HG02973 (cell line): ENCODE measurements around the gene GTF3C5.
"Not testable (repeated sequence)": the region's sequence is repeated elsewhere in the genome, so short reads cannot be mapped to it uniquely, and the experiment has no call there.

Experiments
- ATAC-seq: cut with Tn5 transposase; IDR thresholded peaks from one replicate; pipeline ENCODE4 v1.9.1; 2021; ENCODE audit warnings: moderate library complexity; ENCODE audit not compliant: unreplicated experiment

GTF3C5 gene, protein sequence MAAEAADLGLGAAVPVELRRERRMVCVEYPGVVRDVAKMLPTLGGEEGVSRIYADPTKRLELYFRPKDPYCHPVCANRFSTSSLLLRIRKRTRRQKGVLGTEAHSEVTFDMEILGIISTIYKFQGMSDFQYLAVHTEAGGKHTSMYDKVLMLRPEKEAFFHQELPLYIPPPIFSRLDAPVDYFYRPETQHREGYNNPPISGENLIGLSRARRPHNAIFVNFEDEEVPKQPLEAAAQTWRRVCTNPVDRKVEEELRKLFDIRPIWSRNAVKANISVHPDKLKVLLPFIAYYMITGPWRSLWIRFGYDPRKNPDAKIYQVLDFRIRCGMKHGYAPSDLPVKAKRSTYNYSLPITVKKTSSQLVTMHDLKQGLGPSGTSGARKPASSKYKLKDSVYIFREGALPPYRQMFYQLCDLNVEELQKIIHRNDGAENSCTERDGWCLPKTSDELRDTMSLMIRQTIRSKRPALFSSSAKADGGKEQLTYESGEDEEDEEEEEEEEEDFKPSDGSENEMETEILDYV

DNA sequence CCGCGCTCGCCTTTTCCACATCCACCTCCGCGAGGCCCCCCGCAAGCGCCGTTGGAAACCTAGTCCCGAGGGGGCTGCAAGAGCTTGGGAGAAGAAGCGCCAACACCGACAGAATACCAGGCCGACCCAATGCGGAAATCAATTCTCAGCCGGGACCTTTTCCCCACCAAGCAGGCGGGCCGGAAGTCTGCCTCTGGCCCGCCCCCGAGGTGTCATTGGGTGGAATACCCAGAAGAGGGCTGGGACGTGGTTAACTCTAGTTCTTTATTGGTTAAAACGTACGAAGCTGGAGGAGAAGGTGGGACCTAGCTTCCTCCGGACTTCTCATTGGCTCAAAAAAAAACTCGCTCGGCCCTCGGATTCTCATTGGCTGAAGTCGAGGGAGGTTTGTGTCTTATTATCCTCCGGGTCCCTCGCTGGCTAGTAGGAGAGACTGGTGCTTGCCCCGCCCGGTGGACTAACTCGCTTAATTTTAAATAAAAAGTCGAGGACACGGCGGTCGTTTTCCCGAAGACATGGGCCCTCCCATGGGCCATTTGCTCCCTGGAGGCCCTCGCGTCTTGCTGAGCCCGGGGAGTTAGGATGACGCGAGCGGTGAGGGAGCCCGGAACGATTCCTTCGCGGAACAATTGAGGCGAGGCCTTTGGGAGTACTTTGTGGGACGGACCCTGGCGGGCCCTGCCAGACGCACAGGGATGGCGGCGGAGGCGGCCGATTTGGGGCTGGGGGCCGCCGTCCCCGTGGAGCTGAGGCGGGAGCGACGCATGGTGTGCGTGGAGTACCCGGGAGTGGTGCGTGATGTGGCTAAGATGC, at the start of gene GTF3C5:
TSS of gene GTF3C5 (plus strand) at position 681 of the 813 bp plus-strand sequence. CDS start at position 696, 15 bp downstream.
- ATAC-seq = peak; percentile 91

DNA sequence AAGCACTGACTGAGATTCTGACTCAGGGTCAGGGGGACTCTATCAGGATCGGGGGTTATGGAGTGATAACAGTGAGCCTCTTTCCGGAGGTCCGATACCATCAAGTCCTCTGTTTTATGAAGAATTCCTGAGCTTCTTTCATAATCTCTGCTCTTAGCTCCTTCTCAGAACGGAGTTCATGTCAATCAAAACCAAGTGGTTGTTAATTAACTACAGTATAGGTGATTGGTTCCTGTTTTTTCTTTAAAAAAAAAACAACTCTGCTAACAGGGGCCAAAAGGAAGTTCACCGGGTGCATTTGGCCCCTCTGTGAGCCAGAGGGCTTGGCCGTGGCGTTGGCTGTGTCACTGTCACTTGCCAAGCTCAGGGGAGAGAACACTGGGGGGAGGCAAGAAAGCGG, 48.3 kb upstream of the GTF3C5 start:
- ATAC-seq = no peak

DNA sequence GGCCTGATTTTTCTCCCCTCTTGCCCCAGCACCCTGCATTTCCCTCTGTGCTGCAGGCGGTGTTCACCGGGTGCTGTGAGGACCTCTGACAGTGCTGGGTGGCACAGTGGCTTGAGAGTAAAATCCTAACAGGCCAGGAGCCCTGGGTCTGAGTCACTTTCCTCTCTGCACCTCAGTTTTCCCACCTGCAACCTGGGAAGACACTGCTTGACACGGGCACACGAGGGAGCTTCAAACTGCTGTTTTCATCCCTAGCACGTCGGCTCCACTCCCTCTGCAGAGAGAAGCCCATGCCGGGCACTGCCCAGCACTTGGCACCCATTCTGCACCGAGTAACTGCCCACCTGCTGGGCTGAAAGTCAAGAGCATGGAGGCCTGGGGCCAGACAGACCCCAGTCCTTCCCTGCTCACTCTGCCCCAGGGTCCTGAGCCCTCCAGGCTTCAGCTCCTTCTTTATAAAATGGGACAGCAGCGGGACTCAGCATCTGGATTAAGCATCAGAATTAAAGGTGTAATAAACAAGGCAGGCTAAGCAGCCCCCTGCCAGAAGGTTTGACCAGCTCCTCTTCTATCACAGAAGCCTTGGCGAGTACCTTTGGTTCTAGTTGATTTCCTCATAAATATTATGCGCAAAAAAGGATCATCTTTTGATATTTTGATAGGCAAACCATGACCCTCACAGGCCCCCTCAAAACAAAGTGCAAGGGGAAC, 47.2 kb upstream of the GTF3C5 start:
- no peak for ATAC-seq

DNA sequence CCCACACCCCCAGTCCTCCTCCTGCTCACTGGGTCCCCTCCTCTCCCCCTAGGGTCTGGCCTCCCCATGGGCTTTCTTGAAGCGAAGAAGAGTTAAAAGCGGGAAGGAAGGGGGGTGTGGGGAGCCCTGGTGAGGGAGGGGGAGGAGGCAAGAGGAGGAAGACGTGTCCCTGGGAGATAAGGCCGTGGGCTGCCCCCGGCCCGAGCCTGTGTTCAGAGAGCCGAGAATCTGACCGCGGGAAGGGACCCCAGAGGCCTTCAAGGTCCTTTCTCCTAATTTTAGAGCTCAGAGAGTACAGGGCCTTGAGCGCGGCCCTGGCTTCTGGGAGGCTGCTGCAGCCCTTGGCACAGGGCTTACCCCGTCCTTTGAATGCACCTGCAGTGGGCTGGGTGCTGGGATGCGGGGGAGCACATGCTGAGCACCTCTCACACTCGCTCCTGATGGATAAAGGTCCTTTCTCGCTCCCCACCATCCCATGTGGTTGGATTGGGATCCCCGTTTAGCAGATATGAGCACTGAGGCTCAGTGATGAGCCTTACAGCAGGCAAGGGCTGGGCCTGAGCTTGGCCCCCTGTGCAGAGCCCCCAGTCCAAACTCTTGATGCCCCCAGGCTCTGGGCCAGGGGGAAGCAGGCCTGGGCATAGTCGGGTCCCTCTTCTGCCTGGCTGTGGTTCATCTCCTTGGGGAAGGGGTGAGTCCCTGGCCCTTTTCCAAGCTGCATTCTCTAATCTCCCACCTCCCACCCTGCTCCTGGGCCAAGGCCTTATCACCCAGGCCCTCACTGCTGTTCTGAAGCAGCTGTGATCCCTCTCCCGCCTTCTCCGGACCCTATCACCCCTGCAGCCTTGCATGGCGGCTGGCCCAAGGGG, 46.4 kb upstream of the GTF3C5 start:
- ATAC-seq = no peak

DNA sequence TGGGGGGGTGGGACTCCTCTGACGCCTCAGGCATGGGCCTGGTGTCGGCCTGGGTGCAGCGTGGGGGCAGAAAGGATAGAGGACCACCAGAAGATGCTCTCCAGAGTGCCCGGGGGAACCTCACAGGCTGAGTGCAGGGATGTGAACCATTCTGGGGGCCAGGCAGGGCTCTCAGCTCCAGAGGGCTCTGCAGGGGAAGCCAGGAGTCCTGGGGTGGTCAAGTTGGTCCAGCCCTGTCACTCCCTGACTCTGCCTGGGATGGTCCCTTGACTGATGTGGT, 45.8 kb upstream of the GTF3C5 start:
- no peak for ATAC-seq

DNA sequence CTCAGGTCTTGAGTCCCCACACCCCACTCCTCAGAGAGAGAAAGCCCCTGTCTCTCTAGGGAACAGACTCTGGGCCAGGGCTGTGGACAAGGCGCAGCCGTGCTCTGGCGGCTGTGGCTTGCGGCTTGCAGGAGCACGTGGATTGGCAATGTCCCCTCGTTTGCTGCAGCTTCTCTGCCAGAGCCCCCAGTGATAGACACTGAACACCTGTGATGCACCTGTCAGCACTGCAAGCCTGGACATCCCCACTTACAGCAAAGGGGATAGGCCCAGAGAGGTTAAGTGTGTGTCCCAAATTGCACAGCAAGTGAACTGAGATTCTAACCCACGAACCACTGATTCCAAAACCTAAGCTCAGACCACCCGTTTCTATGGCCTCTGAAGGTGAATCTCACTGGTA, 45.3 kb upstream of the GTF3C5 start:
- ATAC-seq = no peak

DNA sequence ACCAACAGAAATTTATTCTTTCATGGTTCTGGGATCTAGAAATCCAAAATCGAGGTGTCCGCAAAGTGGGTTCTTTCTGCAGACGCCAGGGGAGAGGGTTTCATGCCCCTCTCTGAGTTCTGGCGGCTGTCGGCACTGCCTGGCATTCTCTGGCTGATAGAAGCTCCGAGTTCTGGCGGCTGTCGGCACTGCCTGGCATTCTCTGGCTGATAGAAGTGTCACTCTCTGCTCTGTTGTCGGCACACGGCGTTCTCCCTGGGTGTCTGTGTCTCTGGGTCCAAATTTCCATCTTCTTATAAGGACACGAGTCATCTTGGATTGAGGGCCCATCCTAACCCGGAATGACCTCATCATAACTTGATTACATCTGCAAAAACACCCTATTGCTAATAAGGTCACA, 44.7 kb upstream of the GTF3C5 start:
- ATAC-seq = no peak

DNA sequence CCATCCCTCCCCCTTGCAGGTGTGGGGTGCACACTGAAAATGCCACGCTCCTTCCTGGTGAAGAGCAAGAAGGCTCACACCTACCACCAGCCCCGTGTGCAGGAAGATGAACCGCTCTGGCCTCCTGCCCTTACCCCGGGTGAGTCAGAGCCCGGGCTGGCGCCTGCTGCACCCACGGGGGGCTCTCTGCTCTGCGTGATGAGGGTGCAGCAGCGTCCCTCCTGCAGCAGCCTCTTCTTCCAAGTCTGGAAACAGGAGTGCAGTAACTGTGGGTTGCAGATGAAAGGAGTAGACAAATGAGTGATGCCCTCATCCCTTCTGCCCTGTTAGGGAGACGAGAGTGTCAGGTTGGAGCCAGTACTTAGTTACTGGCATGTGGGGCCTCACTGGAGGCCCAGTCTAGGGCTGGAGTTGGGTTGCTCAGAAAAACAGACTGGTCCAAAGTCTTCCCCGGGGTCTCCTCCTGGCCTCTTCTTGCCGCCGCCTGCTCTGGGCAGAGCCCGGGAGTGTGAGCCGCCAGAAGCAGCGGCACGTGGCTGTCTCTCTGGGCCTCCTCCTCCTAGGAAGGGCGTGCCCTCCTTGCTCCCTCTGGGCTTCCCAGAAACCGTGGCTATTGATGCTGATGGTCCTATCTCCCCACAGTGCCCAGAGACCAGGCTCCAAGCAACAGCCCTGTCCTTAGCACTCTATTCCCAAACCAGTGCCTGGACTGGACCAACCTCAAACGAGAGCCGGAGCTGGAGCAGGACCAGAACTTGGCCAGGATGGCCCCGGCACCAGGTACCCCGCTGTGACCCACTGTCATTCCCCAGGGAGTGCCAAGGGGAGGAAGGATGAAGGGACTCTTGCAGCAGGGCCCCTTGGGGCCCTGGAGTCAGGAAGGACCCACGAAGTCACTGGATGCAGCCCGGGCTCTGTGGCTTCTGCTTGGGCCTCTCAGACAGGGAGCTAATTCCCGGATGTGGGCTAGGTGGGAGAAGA, 43.9 kb upstream of the GTF3C5 start:
- ATAC-seq = no peak

DNA sequence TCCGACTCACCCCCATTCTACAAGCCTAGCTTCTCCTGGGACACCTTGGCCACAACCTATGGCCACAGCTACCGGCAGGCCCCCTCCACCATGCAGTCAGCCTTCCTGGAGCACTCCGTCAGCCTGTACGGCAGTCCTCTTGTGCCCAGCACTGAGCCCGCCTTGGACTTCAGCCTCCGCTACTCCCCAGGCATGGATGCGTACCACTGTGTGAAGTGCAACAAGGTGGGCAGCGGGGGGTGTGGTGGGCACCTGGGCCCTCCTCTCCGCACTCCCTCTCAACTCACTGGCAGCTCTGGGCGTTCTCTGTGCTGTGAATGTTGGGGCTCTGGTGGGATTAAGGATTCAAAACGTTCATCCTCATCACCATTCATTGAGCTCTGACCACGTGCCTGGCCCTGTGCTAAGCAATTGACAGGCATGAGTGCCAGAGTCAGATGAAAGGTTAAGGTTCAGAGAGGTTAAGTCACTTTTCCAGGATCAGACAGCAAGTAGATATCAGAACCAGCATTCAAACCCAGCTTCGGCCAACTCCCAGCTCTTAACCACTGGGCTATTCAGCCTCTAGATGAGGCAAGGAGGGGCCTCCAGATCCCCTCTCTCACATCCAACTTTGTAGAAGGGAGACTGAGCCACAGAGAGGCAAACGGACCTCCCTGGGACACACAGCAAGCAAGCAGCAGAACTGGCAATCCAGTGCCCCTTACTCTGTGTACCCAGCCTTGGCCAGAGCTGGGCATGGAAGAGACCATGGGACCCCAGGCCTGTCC, 42.4 kb upstream of the GTF3C5 start:
- no peak for ATAC-seq

DNA sequence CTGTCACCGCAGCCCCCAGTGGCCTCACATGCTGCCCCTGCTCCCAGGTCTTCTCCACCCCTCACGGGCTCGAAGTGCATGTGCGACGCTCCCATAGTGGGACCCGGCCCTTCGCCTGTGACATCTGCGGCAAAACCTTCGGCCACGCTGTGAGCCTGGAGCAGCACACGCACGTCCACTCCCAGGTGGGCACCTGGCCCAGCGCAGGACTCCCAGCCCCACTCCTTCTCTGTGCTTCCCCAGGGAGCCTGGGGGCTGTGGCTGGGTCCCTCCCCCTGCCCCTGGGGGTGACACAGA, 41.8 kb upstream of the GTF3C5 start:
- no peak for ATAC-seq

DNA sequence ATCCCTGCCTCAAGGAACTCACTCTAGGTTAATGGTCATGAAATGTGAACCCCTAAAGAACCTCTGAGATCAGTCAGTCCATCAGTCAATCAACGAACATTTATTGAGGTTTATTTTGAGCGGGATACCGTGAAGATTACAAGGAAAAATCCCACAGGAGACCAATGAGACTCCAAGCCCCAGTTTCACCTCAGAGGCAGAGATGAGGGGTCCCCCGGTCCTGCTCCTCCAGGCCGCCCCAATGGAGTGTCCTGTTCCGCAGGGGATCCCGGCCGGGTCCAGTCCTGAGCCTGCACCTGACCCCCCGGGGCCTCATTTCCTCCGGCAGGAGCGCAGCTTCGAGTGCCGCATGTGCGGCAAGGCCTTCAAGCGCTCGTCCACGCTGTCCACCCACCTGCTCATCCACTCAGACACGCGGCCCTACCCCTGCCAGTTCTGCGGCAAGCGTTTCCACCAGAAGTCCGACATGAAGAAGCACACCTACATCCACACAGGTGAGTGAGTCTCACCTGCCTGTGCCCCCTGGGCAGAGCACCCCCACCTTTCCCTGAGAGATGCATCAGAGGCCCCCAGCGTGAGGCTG, 41.3 kb upstream of the GTF3C5 start:
- ATAC-seq = no peak

DNA sequence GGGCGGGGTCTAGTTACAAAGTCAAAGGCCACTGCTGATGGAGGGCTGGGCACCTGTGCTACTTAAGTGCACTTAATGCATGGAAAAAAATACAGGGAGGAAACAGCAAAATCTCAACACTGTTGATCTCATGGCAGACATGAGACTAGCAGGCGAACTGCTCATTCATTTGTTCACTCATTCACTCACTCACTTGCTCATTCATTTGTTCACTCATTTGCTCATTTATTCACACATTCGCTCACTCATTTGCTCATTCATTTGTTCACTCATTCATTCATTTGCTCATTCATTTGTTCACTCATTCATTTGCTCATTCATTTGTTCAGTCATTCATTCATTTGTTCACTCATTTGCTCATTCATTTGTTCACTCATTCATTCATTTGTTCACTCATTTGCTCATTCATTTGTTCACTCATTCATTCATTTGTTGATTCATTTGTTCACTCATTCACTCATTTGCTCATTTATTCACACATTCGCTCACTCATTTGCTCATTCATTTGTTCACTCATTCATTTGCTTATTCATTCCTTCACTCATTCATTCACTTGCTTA, 40.7 kb upstream of the GTF3C5 start:
- ATAC-seq = not testable (repeated sequence)

DNA sequence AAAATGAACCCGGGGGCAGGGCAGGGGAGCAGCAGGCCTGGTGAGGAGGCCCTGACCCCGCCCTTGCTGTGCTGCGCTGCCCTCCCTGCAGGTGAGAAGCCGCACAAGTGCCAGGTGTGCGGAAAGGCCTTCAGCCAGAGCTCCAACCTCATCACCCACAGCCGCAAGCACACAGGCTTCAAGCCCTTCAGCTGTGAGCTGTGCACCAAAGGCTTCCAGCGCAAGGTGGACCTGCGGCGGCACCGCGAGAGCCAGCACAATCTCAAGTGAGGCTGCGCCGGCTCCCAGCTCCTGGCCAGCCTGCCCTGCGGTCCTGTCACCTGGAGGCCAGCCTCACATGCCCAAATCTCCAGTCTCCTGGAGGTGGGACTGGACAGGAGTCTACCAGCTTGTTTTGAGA, 40.0 kb upstream of the GTF3C5 start:
- ATAC-seq = no peak

DNA sequence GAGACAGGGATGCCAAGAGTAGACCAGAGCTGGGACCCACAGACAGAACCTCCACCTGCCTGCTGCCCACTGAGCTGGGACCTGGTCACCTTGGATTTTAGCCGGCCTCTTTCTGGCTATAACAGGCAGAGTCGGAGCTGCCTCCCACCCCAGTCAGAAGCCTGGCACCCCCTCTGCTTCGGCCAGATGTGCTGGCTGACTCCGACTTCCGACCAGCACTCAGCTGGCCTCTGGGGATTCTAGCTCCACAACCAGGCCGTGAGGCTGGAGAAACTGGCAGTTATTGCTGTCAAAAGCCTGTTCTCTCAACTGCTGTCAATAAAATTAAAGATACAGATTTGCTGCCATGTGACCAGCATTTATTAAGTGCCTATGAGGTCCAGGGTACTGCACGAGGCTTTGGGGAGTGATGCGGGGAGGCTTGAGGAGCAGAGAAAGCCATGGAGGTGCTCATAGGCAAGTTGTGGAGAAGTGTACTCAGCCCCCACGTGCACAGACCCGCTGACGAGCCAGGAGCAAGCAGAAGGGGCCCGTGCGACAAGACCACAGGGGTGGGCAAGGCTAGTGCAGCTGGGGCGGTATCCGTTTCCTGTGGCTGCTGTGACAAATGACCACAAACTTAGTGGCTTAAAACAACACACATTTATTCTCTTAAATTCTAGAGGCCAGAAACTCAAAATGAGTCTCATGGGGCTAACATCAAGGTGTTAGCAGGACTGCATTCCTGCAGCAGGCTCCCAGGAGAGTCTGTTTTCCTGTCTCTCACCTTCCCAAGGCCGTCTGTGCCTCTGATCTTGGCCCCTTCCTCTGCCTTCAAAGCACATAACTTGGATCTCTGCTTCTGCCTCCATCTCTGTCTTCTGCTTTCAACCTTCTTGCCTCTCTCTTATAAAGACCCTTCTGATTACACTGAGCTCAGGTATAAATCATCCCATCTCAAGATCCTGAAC, 39.2 kb upstream of the GTF3C5 start:
- no peak for ATAC-seq

DNA sequence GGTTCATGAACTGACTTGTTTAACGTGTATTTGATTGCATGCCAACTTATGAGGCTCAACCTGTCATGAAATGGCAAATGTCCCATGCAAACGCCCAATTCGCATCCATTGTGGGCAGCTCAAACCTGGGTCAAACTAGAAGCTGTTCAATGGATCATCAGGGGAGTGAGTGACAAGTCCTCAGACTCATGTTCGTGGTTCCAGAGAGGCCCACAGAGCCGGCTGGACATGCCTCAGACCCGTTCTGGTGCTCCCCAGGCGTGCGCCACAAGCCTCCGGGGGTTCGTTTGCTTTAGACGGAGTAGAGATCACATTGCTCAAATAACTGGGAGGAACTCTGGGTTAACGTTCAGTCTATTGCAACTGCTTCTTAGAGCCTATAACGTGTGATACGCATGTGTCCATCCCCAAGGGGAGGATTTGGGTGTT, 37.3 kb upstream of the GTF3C5 start:
- ATAC-seq = no peak

DNA sequence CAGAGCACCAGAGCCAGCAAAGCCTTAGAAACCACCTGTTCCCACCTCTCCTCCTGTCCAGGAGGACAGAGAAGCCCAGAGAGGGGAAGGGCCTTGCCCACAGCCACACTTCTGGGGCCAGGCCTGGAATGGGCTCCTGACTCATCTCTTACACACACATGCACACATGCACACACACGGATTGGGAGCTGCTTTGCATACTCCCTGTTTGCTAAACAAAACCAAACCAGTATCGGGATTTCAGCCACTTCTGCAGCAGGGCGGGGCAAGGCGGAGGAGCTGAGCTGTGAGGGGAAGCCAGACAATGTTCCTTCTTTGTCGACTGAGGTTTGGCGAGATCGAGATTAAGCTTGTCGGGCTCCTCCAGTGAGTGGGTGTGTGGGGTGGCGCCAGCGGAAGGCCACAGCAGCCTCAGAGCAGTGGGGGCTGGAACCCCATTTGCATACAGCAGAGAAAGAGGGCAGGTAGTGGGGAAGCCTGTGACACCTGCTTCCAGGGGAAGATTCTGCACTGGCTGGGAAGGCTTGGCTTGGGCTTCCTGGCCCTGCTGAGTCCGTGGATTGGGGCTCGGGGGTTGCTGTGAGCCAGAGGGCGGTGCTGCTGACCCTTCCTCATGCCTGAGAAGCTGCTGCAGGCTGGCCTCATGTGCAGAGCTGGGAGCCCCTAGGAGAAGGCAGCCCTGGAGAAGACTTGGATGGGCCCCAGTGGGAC, 36.2 kb upstream of the GTF3C5 start:
- ATAC-seq = no peak

DNA sequence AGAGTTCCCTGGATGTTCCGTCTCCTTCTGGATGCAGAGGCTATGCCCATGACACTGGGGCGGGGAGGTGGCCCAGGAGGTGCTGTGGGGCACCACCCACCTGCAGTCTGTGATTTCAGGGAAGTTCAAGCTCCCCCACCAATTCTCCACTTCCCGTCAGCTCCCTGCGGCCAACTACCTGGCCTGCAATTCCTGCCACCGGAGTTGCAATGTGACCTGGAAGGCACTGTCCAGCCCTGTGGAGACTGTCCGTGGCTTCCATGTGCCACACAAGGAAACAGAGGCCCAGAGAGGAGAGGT, 35.7 kb upstream of the GTF3C5 start:
- no peak for ATAC-seq
